Esophagus squamous epithelium (tissue), 5 donors: Measurements from ENCODE around the gene APOL1. TPM values are rescaled to one million over a fixed set of nuclear protein-coding genes. Genes with fewer than 3 reads are reported as not detected.
"Not testable (repeated sequence)": the region's sequence is repeated elsewhere in the genome, so short reads cannot be mapped to it uniquely, and the experiment has no call there.

Source experiments
- DNase-seq: peaks from one replicate; lab custom pipeline; 2025; lab: John Stamatoyannopoulos, UW
- H3K27ac ChIP-seq, 4 donors: fragments of 200-600 bp; sonication (generic); one replicate each; pipeline ENCODE4 v1.5.1; 2016 to 2019; ENCODE audit warnings: mild to moderate bottlenecking in 1 of 4
- H3K27me3 ChIP-seq, 4 donors: fragments of 200-600 bp; sonication (generic); 1 replicate in 3 of 4; 2 replicates in 1 of 4; pipeline versions ENCODE4 v1.5.1 to v1.6.0; 2017 to 2021; ENCODE audit warnings: antibody characterized with exemption in 1 of 4
- H3K36me3 ChIP-seq, 3 donors: fragments of 200-600 bp; sonication (generic); one replicate each; pipeline ENCODE4 v1.5.1; 2016 to 2019
- H3K4me1 ChIP-seq, 3 donors: fragments of 200-600 bp; sonication (generic); one replicate each; pipeline ENCODE4 v1.5.1; 2017 to 2019
- H3K4me3 ChIP-seq, 4 donors: fragments of 200-600 bp; sonication (generic); 1 replicate in 3 of 4; 2 replicates in 1 of 4; pipeline ENCODE4 v1.5.1; 2016 to 2019; ENCODE audit warnings: mild to moderate bottlenecking in 2 of 4, moderate library complexity in 1 of 4
- H3K9me3 ChIP-seq, 3 donors: fragments of 200-600 bp; sonication (generic); one replicate each; pipeline ENCODE4 v1.5.1; 2016 to 2019
- CTCF ChIP-seq, 6 experiments: fragments of 450-650 bp in 4 of 6; fragments of 200-600 bp in 2 of 6; sonication (generic) in 2 of 6; IDR thresholded peaks; one replicate each; pipeline ENCODE4 v1.5.1; 2016 to 2019; ENCODE audit warnings: antibody characterized with exemption in 6 of 6, mild to moderate bottlenecking in 4 of 6, moderate library complexity in 4 of 6
- POLR2A ChIP-seq, 4 donors: fragments of 450-650 bp; IDR thresholded peaks; one replicate each; pipeline ENCODE4 v1.6.1; 2017; ENCODE audit warnings: antibody characterized with exemption in 4 of 4, mild to moderate bottlenecking in 4 of 4, moderate library complexity in 3 of 4
- WGBS, 2 donors: methylation state at CpG; one replicate each; pipeline ENCODE4 v1.1.5; 2018; 5-methylcytosine and 5-hydroxymethylcytosine counted together
- intact Hi-C: fragments of 100-400 bp; cut with DNase I; formaldehyde crosslinking; loops from one replicate; pipeline ENCODE4 v1.15.0; 2022
- total RNA-seq, 4 donors: library from RNA; depleted of rRNA; stranded (reverse); fragments of >200 nt; gene quantifications; one replicate each; pipeline ENCODE4 v1.1.0, GENCODE V29; 2016
- donor health status: DM: yes; HTN: yes; CAD: no.

APOL1 gene
- total RNA-seq, 4 donors from 2014 or later: 8.4 to 49.3 (median 20.6) TPM

GRCh38 chr22:36244522-36245391 lies 8.2 kb upstream of the APOL1 start:
- TF ChIP-seq POLR2A (IDR thresholded peaks at IDR 0.05): no peak
- TF ChIP-seq CTCF (IDR thresholded peaks at IDR 0.05): no peak
- intact Hi-C loops: no loop called here
- H3K4me3 ChIP-seq: no peak overlapping the region
- H3K27ac ChIP-seq: peak overlapping the region in 3 of 4 donors; percentile 28 to 65 (median 64)
- no peaks in the 10 kb centered on the region for H3K9me3 ChIP-seq
- no peaks in the 10 kb centered on the region for H3K27me3 ChIP-seq
- 58 to 69% methylated on average over 4 to 5 of the region's 5 CpGs for WGBS, 2 donors
- H3K4me1 ChIP-seq: peaks cover 0 to 28% (median 16%) of the 10 kb centered on the region in 3 donors
- H3K36me3 ChIP-seq: no peaks in the 10 kb centered on the region
- DNase-seq: no peak

GRCh38 chr22:36245805-36246356 lies 7.1 kb upstream of the APOL1 start:
- TF ChIP-seq POLR2A (IDR thresholded peaks at IDR 0.05): no peak
- TF ChIP-seq CTCF (IDR thresholded peaks at IDR 0.05): no peak
- H3K27me3 ChIP-seq: no peaks in the 10 kb centered on the region
- no peak for DNase-seq
- intact Hi-C loops: no loop called here
- peaks cover 0 to 35% (median 19%) of the 10 kb centered on the region in 3 donors for H3K4me1 ChIP-seq
- H3K27ac ChIP-seq: no peak overlapping the region
- H3K36me3 ChIP-seq: no peaks in the 10 kb centered on the region
- WGBS, 2 donors: 63 to 68% methylated on average over 4 of the region's 4 CpGs
- H3K4me3 ChIP-seq: no peak overlapping the region
- H3K9me3 ChIP-seq: no peaks in the 10 kb centered on the region

- DNase-seq: no peak
- TF ChIP-seq CTCF (IDR thresholded peaks at IDR 0.05): no peak
- H3K36me3 ChIP-seq: no peaks in the 10 kb centered on the region
- H3K4me3 ChIP-seq: no peak overlapping the region
- H3K27me3 ChIP-seq: no peaks in the 10 kb centered on the region
- no peak overlapping the region for H3K27ac ChIP-seq
- no peaks in the 10 kb centered on the region for H3K9me3 ChIP-seq
- WGBS, 2 donors: 76 to 93% methylated on average over 2 to 3 of the region's 3 CpGs
- H3K4me1 ChIP-seq: peaks cover 0 to 44% (median 22%) of the 10 kb centered on the region in 3 donors
- intact Hi-C loops: no loop called here
These were observed 6.2 kb upstream of the APOL1 start for GRCh38 chr22:36246718-36247117.

GRCh38 chr22:36247955-36248354 lies 5.0 kb upstream of the APOL1 start:
- Histone ChIP-seq H3K27me3 (no peaks in the 10 kb centered on the region), H3K4me1 (peaks cover 0 to 56% (median 29%) of the 10 kb centered on the region in 3 donors), H3K9me3 (no peaks in the 10 kb centered on the region), H3K4me3 (no peak overlapping the region), H3K36me3 (no peaks in the 10 kb centered on the region), H3K27ac (no peak overlapping the region)
- no peak for TF ChIP-seq POLR2A (IDR thresholded peaks at IDR 0.05)
- TF ChIP-seq CTCF (IDR thresholded peaks at IDR 0.05): no peak
- WGBS, 2 donors: 67 to 80% methylated on average over 5 of the region's 5 CpGs
- intact Hi-C loops: no loop called here
- no peak for DNase-seq

GRCh38 chr22:36249160-36249559 lies 3.8 kb upstream of the APOL1 start:
- no peaks in the 10 kb centered on the region for H3K36me3 ChIP-seq
- no peak for DNase-seq
- 82 to 89% methylated on average over 2 of the region's 2 CpGs for WGBS, 2 donors
- TF ChIP-seq CTCF (IDR thresholded peaks at IDR 0.05) (no peak), POLR2A (IDR thresholded peaks at IDR 0.05) (no peak)
- intact Hi-C loops: no loop called here
- H3K4me1 ChIP-seq: peaks cover 11 to 61% (median 35%) of the 10 kb centered on the region in 3 donors
- peak overlapping the region in 2 of 4 donors; percentile 81 to 82 for H3K27ac ChIP-seq
- no peaks in the 10 kb centered on the region for H3K9me3 ChIP-seq
- no peak overlapping the region for H3K4me3 ChIP-seq
- H3K27me3 ChIP-seq: no peaks in the 10 kb centered on the region

GRCh38 chr22:36250292-36250960 lies 2.5 kb upstream of the APOL1 start:
- peaks cover 24 to 61% (median 37%) of the 10 kb centered on the region in 3 donors for H3K4me1 ChIP-seq
- intact Hi-C loops, H3K36me3 ChIP-seq, H3K27me3 ChIP-seq, H3K9me3 ChIP-seq, DNase-seq, H3K4me3 ChIP-seq: not testable (repeated sequence)
- WGBS, 2 donors: 62 to 63% methylated on average over 10 to 24 of the region's 24 CpGs
- H3K27ac ChIP-seq: peak overlapping the region; percentile 30 to 82 (median 72)

- H3K4me3 ChIP-seq, intact Hi-C loops, DNase-seq, H3K27me3 ChIP-seq, H3K9me3 ChIP-seq, H3K36me3 ChIP-seq: not testable (repeated sequence)
- 93 to 97% methylated on average over 4 to 5 of the region's 7 CpGs for WGBS, 2 donors
- peak overlapping the region; percentile 78 to 93 (median 82) for H3K27ac ChIP-seq
- peaks cover 24 to 73% (median 43%) of the 10 kb centered on the region in 3 donors for H3K4me1 ChIP-seq
These were observed 839 bp upstream of the APOL1 start for GRCh38 chr22:36251979-36252608.
